AG20443 (cell line): ENCODE measurements around the gene ZNF862.
A peak's percentile ranks its signal among the peaks of the same experiment; 100 is the strongest.
"Not testable (repeated sequence)": the region's sequence is repeated elsewhere in the genome, so short reads cannot be mapped to it uniquely, and the experiment has no call there.

Experiments used
- DNase-seq: peaks from one replicate; pipeline ENCODE4 v3.0.0; 2012; ENCODE audit warnings: low spot score, mixed read lengths

Gene ZNF862

DNA sequence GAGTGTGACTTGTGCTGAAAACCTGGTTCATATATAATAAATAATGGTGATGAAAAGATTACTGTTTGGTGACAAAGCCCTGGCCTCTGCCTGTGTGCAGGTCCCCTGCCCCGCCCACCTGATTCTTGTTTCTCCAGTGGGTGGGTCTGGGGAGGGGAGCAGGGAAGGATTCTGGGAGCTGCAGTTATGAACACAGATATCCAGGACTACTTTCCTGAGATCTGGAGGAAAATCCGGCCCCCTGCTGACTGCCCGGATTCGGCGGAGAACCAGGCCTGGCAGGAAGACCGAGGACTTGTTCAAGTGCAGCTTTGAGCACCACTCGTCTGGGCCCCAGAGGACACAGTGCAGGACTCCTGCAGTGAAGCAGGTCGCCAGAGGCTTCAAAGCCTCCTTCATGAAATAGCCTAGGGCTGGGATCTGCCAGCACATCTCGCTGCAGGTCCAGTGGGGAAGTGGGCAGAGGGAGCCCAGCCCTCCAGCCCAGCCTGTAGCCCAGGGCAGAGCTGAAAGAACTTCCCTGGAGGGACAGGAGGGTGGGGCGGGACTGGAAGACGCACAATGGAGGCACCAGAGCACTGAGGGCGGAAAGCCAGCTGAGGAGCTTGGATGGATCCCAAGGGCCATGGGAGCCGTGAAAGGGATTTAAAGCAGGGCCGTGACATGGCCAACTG, 42.6 kb downstream of the ZNF862 start:
- DNase-seq, result no peak

- no peak for DNase-seq
Observed at GRCh38 chr7:149881328-149882247, 43.4 kb downstream of the ZNF862 start.

DNA sequence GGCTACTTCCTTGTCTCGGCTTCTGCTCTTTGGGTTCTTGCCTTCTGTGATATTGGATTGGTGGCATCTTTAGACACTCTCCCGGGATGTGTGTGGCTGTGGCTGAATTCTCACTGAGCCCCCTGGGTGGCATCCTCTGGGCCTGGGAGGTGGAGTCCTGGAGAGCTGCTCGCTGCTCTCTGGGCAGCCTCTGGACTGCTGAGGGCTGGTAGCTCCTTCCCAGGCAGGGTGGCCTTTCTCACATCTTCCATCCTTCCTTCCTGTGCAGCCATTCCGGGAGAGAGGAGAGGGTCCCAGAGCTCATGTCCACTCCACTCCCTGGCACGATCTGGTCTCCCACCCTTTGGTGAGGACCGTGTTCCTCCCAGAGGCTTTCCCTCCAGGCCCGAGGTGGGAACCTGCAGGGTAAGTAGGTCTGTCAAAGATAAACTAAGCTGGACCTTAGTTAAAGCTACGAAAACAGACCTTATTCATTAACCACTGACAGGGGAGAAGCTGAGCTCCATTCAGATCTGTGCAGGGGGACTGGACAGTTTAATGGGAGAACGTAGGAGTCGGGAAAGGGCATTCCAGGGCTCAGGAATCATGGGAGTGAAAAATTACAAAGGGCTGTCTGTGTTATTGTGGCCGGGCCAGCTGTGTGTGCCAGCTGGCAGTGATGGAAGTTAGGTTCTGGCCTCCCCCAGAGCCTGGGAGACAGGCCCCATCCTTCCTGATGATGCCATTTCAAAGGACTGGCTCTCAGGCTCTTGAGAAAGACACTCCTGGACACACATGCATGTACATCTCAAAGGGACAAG, 44.3 kb downstream of the ZNF862 start:
- no peak for DNase-seq

DNA sequence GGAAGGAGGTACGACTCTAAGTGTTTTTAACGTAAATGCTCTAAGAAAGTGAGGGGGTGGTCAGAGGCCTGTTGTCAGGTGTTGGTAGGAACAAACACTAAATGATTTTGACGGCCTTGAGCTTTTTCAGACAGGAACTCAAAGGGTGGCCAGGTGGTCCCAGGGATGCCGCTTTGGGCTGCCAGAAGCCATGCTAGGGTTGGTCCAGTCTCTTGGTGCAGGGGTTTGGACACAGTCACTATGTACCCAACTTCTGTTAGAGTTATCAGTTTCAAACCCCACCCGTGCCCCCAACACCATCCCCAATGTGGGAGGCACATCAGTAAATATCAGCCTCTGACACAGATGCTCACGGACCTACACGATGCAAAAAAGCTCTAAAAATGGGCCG, 44.9 kb downstream of the ZNF862 start:
- no peak for DNase-seq

DNA sequence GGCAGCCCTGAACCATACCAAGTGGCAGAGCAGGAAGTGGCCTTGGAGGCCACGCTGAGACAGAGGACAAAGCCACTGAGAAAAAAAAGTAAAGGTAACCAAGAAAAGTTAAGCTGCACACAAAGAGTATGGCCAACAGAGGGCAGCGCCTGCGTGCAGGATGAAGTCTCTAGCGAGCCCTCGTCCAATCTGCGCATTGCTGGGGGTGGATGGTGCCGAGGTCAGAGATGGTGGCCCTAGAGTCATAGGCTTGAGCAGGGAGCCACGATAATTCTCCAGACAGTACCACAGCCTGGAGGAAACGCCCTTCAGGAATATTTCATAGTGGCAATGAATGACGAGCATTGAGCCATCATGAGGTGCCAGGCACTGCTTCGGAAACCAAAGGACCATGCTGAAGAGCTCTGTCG, 45.3 kb downstream of the ZNF862 start:
- DNase-seq, result peak; percentile 71

GRCh38 chr7:149884016-149884415, 45.8 kb downstream of the ZNF862 start:
- no peak for DNase-seq

DNA sequence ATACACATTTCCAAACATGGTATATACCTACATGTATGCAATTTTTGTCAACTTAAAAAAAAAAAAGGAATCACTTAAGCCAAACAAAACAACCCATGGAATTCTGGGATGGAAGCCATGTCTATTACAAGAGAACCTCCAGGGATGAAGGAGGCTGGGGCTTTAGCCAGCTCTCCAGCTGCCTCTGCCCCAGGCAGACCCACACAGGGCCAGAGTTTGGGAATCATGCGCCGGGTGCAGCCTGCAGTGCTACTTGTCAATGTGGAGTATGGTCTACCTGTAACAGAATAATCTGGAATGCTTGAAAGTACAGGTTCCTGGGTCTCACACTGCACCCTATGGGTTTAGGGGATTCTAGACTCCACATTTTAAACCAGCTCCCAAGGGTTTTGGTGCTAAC, 46.4 kb downstream of the ZNF862 start:
- no peak for DNase-seq

DNA sequence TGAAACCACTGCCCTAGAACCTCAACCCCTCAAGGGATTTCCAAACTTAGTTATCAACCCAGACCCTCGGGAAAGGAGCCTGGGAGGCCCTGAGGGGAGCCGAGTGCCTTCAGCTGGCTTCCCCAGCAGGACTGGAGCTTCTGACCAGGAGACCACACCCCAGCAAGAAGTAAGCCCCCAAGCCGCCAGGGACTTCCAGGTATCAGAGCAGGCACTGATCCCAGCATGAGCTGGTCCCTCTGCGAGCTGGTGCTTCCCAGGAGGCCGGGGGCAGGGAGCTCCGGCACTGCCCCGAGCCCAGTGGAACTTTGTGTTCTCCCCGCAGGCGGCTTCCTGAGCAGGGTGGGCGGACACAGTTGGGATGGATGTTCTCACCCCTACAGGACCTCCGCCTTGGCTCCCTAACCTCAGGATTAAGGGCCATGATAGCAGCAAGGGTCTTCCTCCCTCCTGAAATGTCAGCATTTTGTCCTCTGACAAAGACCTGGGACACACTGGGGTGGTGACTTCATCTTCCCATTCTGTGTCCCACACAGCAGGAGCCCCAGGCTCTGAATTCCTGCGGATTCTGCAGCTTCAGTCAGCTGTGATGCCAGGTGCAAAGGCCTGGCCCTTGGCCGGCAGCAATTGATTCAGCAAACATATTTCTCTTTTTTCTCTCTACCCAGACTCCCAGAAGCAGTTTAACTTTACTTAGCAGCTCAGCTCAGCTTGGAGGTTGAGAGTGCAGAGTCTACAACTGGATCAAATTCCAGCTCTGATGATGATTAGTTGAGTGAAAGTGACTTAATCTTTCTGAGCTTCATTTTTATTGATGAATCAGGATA, 47.2 kb downstream of the ZNF862 start:
- DNase-seq, result no peak

GRCh38 chr7:149886018-149886415, 47.8 kb downstream of the ZNF862 start:
- DNase-seq, result no peak

GRCh38 chr7:149887311-149887710, 49.1 kb downstream of the ZNF862 start:
- no peak for DNase-seq

GRCh38 chr7:149890715-149891114, 52.5 kb downstream of the ZNF862 start:
- not testable (repeated sequence) for DNase-seq

DNA sequence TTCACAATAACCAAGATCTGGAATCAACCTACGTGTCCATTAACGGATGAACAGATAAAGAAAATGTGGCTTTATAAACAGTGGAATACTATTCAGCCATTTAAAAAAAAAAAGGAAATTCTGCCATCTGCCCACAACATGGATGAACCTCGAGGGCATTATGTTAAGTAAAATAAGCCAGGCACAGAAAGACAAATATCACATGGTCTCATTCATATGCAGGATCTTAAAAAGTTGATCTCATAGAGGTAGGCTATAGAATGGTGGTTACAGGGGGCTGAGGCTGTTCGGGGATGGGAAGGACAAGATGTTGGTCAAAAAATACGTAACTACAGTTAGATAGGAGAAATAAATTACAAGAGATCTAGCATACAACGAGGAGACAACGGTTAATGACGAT, 56.8 kb downstream of the ZNF862 start:
- DNase-seq, result not testable (repeated sequence)

DNA sequence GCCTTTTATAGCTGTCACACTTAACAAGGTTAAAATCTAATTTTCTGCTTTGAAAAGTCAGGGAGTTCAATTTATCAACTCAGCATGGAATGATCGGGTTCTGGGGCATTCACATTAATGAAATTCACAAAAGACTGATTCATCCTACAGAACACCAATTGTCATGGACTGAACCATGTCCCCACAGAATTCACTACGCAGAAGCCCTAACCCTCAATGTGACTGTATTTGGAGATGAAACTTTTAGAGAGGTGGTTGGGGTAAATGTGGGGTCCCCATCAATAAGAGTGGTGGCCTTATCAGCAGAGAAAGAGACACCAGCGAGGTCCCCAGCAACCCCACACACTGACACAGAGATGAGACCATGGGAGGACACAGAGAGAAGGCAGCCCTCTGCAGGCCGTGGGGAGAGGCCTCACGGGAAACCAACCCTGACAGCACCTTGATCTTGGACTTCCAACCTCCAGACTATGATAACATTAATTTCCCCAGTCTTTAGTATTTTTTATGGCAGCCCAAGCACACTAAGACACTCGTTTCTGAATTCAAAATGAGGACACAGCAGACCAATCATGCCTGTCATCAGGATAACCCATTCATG, 69.7 kb downstream of the ZNF862 start:
- not testable (repeated sequence) for DNase-seq

DNA sequence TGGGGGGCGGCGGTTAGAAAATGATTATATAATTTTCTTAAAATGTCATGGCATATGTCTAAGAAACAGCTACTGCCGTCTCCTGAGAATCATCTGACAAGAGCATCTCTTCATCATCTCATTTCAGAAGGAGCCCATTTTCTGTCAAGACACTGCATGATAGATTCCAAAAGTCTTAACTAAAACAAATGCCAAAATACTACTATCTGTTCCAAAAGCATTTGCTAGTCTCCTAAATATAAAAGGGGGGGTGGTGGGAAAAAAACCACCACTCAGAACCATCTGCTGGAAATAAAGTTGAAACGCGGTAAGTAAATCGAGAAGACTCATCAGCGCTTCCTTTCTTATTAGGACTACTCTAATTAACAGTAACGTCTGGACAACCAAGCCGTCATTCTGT, 72.0 kb downstream of the ZNF862 start:
- DNase-seq, result not testable (repeated sequence)

DNA sequence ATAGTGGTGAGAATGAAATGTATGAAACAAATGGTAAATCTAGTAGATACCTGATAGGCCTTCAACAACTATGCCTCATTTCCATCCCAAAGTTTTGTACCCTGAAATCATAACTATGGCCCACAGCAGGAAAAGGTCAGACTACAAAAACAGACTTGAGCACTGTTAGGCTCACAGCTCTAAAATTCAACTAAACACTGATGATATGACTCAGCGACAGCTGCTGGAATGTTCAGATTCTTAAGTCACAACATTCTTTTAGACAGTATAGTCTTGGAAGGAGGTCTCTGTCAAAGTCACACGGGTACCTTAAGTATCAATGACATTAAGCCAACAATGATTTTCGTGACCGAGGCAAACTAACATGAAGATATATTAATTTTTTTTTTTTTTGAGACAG, 74.0 kb downstream of the ZNF862 start:
- DNase-seq, result not testable (repeated sequence)
